Measurements from ENCODE around the gene RND1. TPM values are rescaled to one million over a fixed set of nuclear protein-coding genes. Genes with fewer than 3 reads are reported as not detected.

The RND1 gene
- total and polyA plus RNA-seq, 7 donors = 0.36 to 16.2 (median 5.2) TPM; not detected in 2

GRCh38 chr12:48828841-48829575, 36.7 kb downstream of the RND1 start:
- 91 to 92% methylated on average over 16 of the region's 16 CpGs for WGBS, 2 donors
- TF ChIP-seq CTCF (IDR thresholded peaks at IDR 0.05) = no peak
- no peak for TF ChIP-seq POLR2A (IDR thresholded peaks at IDR 0.05)
- Histone ChIP-seq H3K36me3 (peaks cover 45 to 85% (median 54%) of the 10 kb centered on the region in 4 donors), H3K27ac (no peak overlapping the region), H3K4me1 (no peaks in the 10 kb centered on the region), H3K9me3 (no peaks in the 10 kb centered on the region), H3K27me3 (no peaks in the 10 kb centered on the region), H3K4me3 (no peak overlapping the region)
- intact Hi-C loops (cut with DNase I) = no loop called here
- no peak for DNase-seq

GRCh38 chr12:48828293-48828692, 37.4 kb downstream of the RND1 start:
- intact Hi-C loops (cut with DNase I) = no loop called here
- TF ChIP-seq POLR2A (IDR thresholded peaks at IDR 0.05) (no peak), POLR2AphosphoS5 (IDR thresholded peaks at IDR 0.05) (no peak), EP300 (IDR thresholded peaks at IDR 0.05) (no peak), CTCF (IDR thresholded peaks at IDR 0.05) (no peak)
- no peaks in the 10 kb centered on the region for H3K4me1 ChIP-seq

GRCh38 chr12:48827513-48828096, 38.1 kb downstream of the RND1 start:
- no peaks in the 10 kb centered on the region for H3K27me3 ChIP-seq
- H3K4me1 ChIP-seq = no peaks in the 10 kb centered on the region
- no peaks in the 10 kb centered on the region for H3K9me3 ChIP-seq
- no peak overlapping the region for H3K27ac ChIP-seq
- intact Hi-C loops (cut with DNase I) = no loop called here
- DNase-seq = no peak
- WGBS, 2 donors = 95 to 96% methylated on average over 17 of the region's 17 CpGs
- peaks cover 31 to 78% (median 41%) of the 10 kb centered on the region in 4 donors for H3K36me3 ChIP-seq
- no peak overlapping the region for H3K4me3 ChIP-seq
- TF ChIP-seq CTCF (IDR thresholded peaks at IDR 0.05) = no peak
- TF ChIP-seq POLR2A (IDR thresholded peaks at IDR 0.05) = no peak
- no peak for TF ChIP-seq POLR2AphosphoS5 (IDR thresholded peaks at IDR 0.05)
- TF ChIP-seq EP300 (IDR thresholded peaks at IDR 0.05) = no peak

More at GRCh38 chr12:48828293-48828692, 37.4 kb downstream of the RND1 start:
- no peak for DNase-seq
- 21 to 45% methylated on average over 2 of the region's 2 CpGs for WGBS, 2 donors
- peaks cover 38 to 84% (median 48%) of the 10 kb centered on the region in 4 donors for H3K36me3 ChIP-seq
- no peak overlapping the region for H3K27ac ChIP-seq
- no peak overlapping the region for H3K4me3 ChIP-seq
- no peaks in the 10 kb centered on the region for H3K9me3 ChIP-seq
- H3K27me3 ChIP-seq = no peaks in the 10 kb centered on the region

GRCh38 chr12:48827026-48827425, 38.6 kb downstream of the RND1 start:
- no peak for TF ChIP-seq POLR2AphosphoS5 (IDR thresholded peaks at IDR 0.05)
- no peak for TF ChIP-seq CTCF (IDR thresholded peaks at IDR 0.05)
- TF ChIP-seq EP300 (IDR thresholded peaks at IDR 0.05) = no peak
- TF ChIP-seq POLR2A (IDR thresholded peaks at IDR 0.05) = no peak
- intact Hi-C loops (cut with DNase I) = no loop called here
- Histone ChIP-seq H3K36me3 (peaks cover 25 to 72% (median 36%) of the 10 kb centered on the region in 4 donors), H3K27ac (no peak overlapping the region), H3K27me3 (no peaks in the 10 kb centered on the region), H3K4me3 (no peak overlapping the region), H3K9me3 (no peaks in the 10 kb centered on the region), H3K4me1 (no peaks in the 10 kb centered on the region)
- no peak for DNase-seq
- WGBS, 2 donors = 89 to 92% methylated on average over 8 of the region's 8 CpGs
